ENCODE measurements around the gene ARHGAP21.
"Not testable (repeated sequence)": the region's sequence is repeated elsewhere in the genome, so short reads cannot be mapped to it uniquely, and the experiment has no call there.

Gene ARHGAP21

GRCh38 chr10:24731942-24732341 lies 8.3 kb upstream of the ARHGAP21 start:
- H3K4me3 ChIP-seq (replicated peaks; ENCODE audit: low read depth, low read length) = no peak overlapping the region
- DNase-seq (ENCODE audit: low read depth) = no peak
- TF ChIP-seq CTCF (IDR thresholded peaks at IDR 0.05; ENCODE audit: low read length, missing control alignments) = no peak

- H3K4me3 ChIP-seq (replicated peaks; ENCODE audit: low read depth, low read length) = no peak overlapping the region
- DNase-seq (ENCODE audit: low read depth) = no peak
- no peak for TF ChIP-seq CTCF (IDR thresholded peaks at IDR 0.05; ENCODE audit: low read length, missing control alignments)
These were observed 7.1 kb upstream of the ARHGAP21 start for GRCh38 chr10:24730811-24731210.

GRCh38 chr10:24727786-24728185 lies 4.1 kb upstream of the ARHGAP21 start:
- peak; percentile 30 for DNase-seq (ENCODE audit: low read depth)
- TF ChIP-seq CTCF (IDR thresholded peaks at IDR 0.05; ENCODE audit: low read length, missing control alignments) = peak; percentile 10
- no peak overlapping the region for H3K4me3 ChIP-seq (replicated peaks; ENCODE audit: low read depth, low read length)

GRCh38 chr10:24726626-24727025 lies 2.9 kb upstream of the ARHGAP21 start:
- TF ChIP-seq CTCF (IDR thresholded peaks at IDR 0.05; ENCODE audit: low read length, missing control alignments) = no peak
- H3K4me3 ChIP-seq (replicated peaks; ENCODE audit: low read depth, low read length) = no peak overlapping the region
- no peak for DNase-seq (ENCODE audit: low read depth)

GRCh38 chr10:24726029-24726428 lies 2.3 kb upstream of the ARHGAP21 start:
- not testable (repeated sequence) for DNase-seq (ENCODE audit: low read depth); H3K4me3 ChIP-seq (replicated peaks; ENCODE audit: low read depth, low read length)

- TF ChIP-seq CTCF (IDR thresholded peaks at IDR 0.05; ENCODE audit: low read length, missing control alignments) = no peak
- peak overlapping the region; percentile 85 for H3K4me3 ChIP-seq (replicated peaks; ENCODE audit: low read depth, low read length)
These were observed 918 bp upstream of the ARHGAP21 start for GRCh38 chr10:24724381-24725228.

GRCh38 chr10:24723386-24723787 lies 300 bp downstream of the ARHGAP21 start:
- H3K4me3 ChIP-seq (replicated peaks; ENCODE audit: low read depth, low read length) = peak overlapping the region; percentile 87
- TF ChIP-seq CTCF (IDR thresholded peaks at IDR 0.05; ENCODE audit: low read length, missing control alignments) = no peak
- peak; percentile 31 for DNase-seq (ENCODE audit: low read depth)

More at GRCh38 chr10:24724381-24725228, 918 bp upstream of the ARHGAP21 start:
- peak; percentile 98 for DNase-seq (ENCODE audit: low read depth)
